HG02981 (cell line): Measurements from ENCODE around the gene CSPG4.
"Not testable (repeated sequence)": the region's sequence is repeated elsewhere in the genome, so short reads cannot be mapped to it uniquely, and the experiment has no call there.

Experiments used
- ATAC-seq: cut with Tn5 transposase; IDR thresholded peaks from one replicate; pipeline ENCODE4 v1.9.1; 2021; ENCODE audit warnings: mild to moderate bottlenecking, moderate library complexity; ENCODE audit not compliant: unreplicated experiment

CSPG4 gene

GRCh38 chr15:75693028-75693427 is 19.6 kb downstream of the CSPG4 start:
- ATAC-seq = not testable (repeated sequence)

- ATAC-seq = not testable (repeated sequence)
These were observed 20.3 kb downstream of the CSPG4 start for GRCh38 chr15:75692311-75692710.

- ATAC-seq = not testable (repeated sequence)
These were observed 23.2 kb downstream of the CSPG4 start for GRCh38 chr15:75689429-75689828.

GRCh38 chr15:75688831-75689230 is 23.8 kb downstream of the CSPG4 start:
- no peak for ATAC-seq

- ATAC-seq = no peak
These were observed 24.4 kb downstream of the CSPG4 start for GRCh38 chr15:75688278-75688557.

GRCh38 chr15:75687486-75688277 is 25.0 kb downstream of the CSPG4 start:
- ATAC-seq = no peak

- not testable (repeated sequence) for ATAC-seq
These were observed 26.4 kb downstream of the CSPG4 start for GRCh38 chr15:75686212-75686642.

- ATAC-seq = no peak
These were observed 27.5 kb downstream of the CSPG4 start for GRCh38 chr15:75685195-75685594.

- ATAC-seq = no peak
These were observed 28.0 kb downstream of the CSPG4 start for GRCh38 chr15:75684648-75685047.

GRCh38 chr15:75683646-75684312 is 28.9 kb downstream of the CSPG4 start:
- ATAC-seq = not testable (repeated sequence)

GRCh38 chr15:75682181-75683135 is 30.2 kb downstream of the CSPG4 start:
- no peak for ATAC-seq

GRCh38 chr15:75680007-75680789 is 32.5 kb downstream of the CSPG4 start:
- ATAC-seq = no peak

GRCh38 chr15:75678324-75678690 is 34.3 kb downstream of the CSPG4 start:
- ATAC-seq = not testable (repeated sequence)

- no peak for ATAC-seq
These were observed 35.0 kb downstream of the CSPG4 start for GRCh38 chr15:75677465-75678323.

- no peak for ATAC-seq
These were observed 35.8 kb downstream of the CSPG4 start for GRCh38 chr15:75676688-75677464.

GRCh38 chr15:75675579-75676404 is 36.9 kb downstream of the CSPG4 start:
- no peak for ATAC-seq

- ATAC-seq = no peak
These were observed 38.3 kb downstream of the CSPG4 start for GRCh38 chr15:75674366-75674765.
